DND-41 (cell line): ENCODE data around the gene RPRM.

Experiments used
- ATAC-seq: fragments of 200-7000 bp; cut with Tn5 transposase; 3 replicates; pipeline ENCODE4 v1.9.1; 2021; ENCODE audit warnings: low read depth; ENCODE audit not compliant: insufficient read depth
- DNase-seq: peaks from one replicate; pipeline ENCODE4 v3.0.0-alpha.2; 2020
- H2AFZ ChIP-seq: 2 replicates; pipeline ENCODE4 v1.6.0; 2012; ENCODE audit warnings: low read depth, low read length
- H3K27ac ChIP-seq: 2 replicates; pipeline ENCODE4 v1.5.1; 2012; ENCODE audit warnings: low read length, inconsistent platforms
- H3K27me3 ChIP-seq: fragments of 200-600 bp; sonication (generic); 2 replicates; pipeline ENCODE4 v1.6.0; 2012; ENCODE audit warnings: low read length, mild to moderate bottlenecking, inconsistent platforms; ENCODE audit not compliant: insufficient read depth, poor library complexity
- H3K36me3 ChIP-seq: 2 replicates; pipeline ENCODE4 v1.5.1; 2012; ENCODE audit warnings: low read length, inconsistent platforms; ENCODE audit not compliant: insufficient read depth
- H3K4me1 ChIP-seq: 2 replicates; pipeline ENCODE4 v1.5.1; 2012; ENCODE audit warnings: mild to moderate bottlenecking, low read length; ENCODE audit not compliant: insufficient read depth
- H3K4me2 ChIP-seq: 2 replicates; pipeline ENCODE4 v1.6.0; 2012; ENCODE audit warnings: mild to moderate bottlenecking, moderate library complexity, low read length, inconsistent platforms; ENCODE audit not compliant: insufficient read depth
- H3K4me3 ChIP-seq, 2 experiments: fragments of 200-600 bp in 1 of 2; shearing (Covaris generic) in 1 of 2; 2 replicates each; pipeline ENCODE4 v1.5.1; 2012 to 2016; ENCODE audit warnings: inconsistent platforms in 2 of 2, low read length in 2 of 2, mild to moderate bottlenecking in 2 of 2, low read depth in 1 of 2, moderate library complexity in 1 of 2
- H3K79me2 ChIP-seq: 2 replicates; pipeline ENCODE4 v1.6.0; 2012; ENCODE audit warnings: low read length, inconsistent platforms; ENCODE audit not compliant: insufficient read depth
- H3K9ac ChIP-seq: 2 replicates; pipeline ENCODE4 v1.6.0; 2012; ENCODE audit warnings: low read depth, mild to moderate bottlenecking, inconsistent platforms, low read length, moderate library complexity
- H3K9me3 ChIP-seq: 2 replicates; pipeline ENCODE4 v1.5.1; 2012; ENCODE audit warnings: low read length, moderate library complexity, mild to moderate bottlenecking, inconsistent platforms; ENCODE audit not compliant: insufficient read depth, severe bottlenecking
- H4K20me1 ChIP-seq: 2 replicates; pipeline ENCODE4 v1.6.0; 2012; ENCODE audit warnings: low read length; ENCODE audit not compliant: insufficient read depth
- EZH2 ChIP-seq: IDR thresholded peaks from 3 replicates; pipeline ENCODE4 v1.6.1; 2012; ENCODE audit warnings: borderline replicate concordance, low read depth, mild to moderate bottlenecking, moderate library complexity, low read length, inconsistent platforms; ENCODE audit not compliant: severe bottlenecking
- TF ChIP-seq, protein P1 (sequence below): IDR thresholded peaks from 2 replicates; pipeline ENCODE4 v1.5.1; 2012; ENCODE audit warnings: borderline replicate concordance, low read length, moderate library complexity, mild to moderate bottlenecking; ENCODE audit not compliant: poor library complexity, severe bottlenecking; ENCODE audit errors: extremely low read depth

Gene RPRM

DNA sequence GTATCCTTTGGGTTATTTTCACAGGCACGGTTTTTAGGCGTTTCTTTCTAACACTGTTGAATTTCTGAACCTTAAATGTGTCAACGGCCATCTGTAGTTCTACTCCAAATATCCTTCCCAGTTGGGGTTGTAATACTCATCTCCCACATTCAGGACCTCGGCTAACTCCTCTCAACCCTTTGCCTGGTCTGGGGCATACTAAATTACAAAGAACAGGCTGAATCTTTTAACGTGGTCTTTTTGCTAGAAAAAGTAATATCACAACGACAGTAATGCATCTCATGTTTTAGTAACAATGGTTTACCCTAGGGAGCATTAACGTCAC lies 2.1 kb downstream of the RPRM start:
- H3K36me3 ChIP-seq, result no peaks in the 10 kb centered on the region
- no peak overlapping the region for H3K4me2 ChIP-seq
- TF ChIP-seq EZH2, result no peak
- TF ChIP-seq, protein P1, sequence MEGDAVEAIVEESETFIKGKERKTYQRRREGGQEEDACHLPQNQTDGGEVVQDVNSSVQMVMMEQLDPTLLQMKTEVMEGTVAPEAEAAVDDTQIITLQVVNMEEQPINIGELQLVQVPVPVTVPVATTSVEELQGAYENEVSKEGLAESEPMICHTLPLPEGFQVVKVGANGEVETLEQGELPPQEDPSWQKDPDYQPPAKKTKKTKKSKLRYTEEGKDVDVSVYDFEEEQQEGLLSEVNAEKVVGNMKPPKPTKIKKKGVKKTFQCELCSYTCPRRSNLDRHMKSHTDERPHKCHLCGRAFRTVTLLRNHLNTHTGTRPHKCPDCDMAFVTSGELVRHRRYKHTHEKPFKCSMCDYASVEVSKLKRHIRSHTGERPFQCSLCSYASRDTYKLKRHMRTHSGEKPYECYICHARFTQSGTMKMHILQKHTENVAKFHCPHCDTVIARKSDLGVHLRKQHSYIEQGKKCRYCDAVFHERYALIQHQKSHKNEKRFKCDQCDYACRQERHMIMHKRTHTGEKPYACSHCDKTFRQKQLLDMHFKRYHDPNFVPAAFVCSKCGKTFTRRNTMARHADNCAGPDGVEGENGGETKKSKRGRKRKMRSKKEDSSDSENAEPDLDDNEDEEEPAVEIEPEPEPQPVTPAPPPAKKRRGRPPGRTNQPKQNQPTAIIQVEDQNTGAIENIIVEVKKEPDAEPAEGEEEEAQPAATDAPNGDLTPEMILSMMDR, result no peak
- H3K27me3 ChIP-seq, result no peaks in the 10 kb centered on the region
- H3K9me3 ChIP-seq, result no peaks in the 10 kb centered on the region
- no peak overlapping the region for H3K9ac ChIP-seq
- no peaks in the 10 kb centered on the region for H4K20me1 ChIP-seq
- no peak overlapping the region for H2AFZ ChIP-seq
- no peak overlapping the region for H3K4me3 ChIP-seq
- no peak overlapping the region for H3K27ac ChIP-seq
- H3K79me2 ChIP-seq, result no peaks in the 10 kb centered on the region
- ATAC-seq (no peak), DNase-seq (no peak)
- no peaks in the 10 kb centered on the region for H3K4me1 ChIP-seq

DNA sequence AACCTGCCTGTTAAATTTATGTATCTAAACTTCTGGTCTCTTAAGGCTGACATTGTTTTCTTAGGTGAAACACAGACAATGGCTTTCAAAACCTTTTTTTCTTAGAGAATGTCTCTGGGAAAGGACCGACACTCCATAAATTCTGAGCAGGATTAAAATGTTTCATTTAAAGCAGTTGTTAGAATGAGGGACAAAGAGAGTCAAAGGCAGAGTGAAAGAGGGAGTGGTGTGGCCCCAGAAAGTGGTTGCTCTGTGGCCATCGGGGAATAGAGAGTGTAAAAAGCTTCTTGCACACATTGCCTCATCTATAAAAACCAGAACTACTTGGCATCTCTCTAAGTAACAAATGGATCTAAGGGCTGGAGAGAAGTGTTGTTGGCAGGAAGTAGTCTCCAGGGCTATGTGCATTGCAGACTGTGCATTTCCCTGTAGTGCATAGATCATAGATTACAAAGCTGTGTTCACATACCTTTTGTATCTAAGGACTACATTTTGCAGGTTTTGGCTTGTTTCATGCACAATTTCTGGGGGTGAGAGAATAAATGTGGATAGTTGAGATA lies 3.6 kb downstream of the RPRM start:
- no peak overlapping the region for H3K9ac ChIP-seq

DNA sequence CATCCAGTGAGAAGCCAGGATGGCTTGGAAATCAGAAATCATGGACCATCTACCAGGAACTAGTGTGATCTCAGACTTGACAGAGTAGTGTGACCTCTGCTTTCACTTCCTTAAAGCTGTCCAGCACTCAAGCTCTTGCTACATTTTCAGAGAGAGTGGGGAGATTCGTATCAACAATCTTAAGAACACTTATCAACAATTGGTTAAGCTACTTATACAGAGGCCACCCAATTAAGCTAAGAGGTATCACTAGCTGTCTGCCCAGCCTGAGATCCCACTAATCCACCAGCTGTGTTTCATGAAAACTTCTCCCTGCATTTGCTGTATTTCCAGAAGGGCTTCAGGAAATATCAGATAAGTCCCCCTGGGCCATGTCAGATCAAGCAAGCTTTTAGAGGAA lies 4.2 kb downstream of the RPRM start:
- H3K79me2 ChIP-seq, result no peaks in the 10 kb centered on the region
- ATAC-seq (no peak), DNase-seq (no peak)
- no peak overlapping the region for H3K4me2 ChIP-seq
- H3K36me3 ChIP-seq, result no peaks in the 10 kb centered on the region
- no peak for TF ChIP-seq EZH2
- TF ChIP-seq, protein P1, result no peak
- no peak overlapping the region for H3K27ac ChIP-seq
- no peaks in the 10 kb centered on the region for H3K9me3 ChIP-seq
- H2AFZ ChIP-seq, result no peak overlapping the region
- no peaks in the 10 kb centered on the region for H4K20me1 ChIP-seq
- no peak overlapping the region for H3K4me3 ChIP-seq
- no peak overlapping the region for H3K9ac ChIP-seq
- no peaks in the 10 kb centered on the region for H3K27me3 ChIP-seq
- no peaks in the 10 kb centered on the region for H3K4me1 ChIP-seq

More for the DNA sequence above, 3.6 kb downstream of the RPRM start:
- ATAC-seq, result 0 out of 3 replicates have a peak, but pooled peaks have one; percentile 39
- DNase-seq, result no peak
- no peaks in the 10 kb centered on the region for H3K4me1 ChIP-seq
- no peaks in the 10 kb centered on the region for H4K20me1 ChIP-seq
- H3K9me3 ChIP-seq, result no peaks in the 10 kb centered on the region
- H3K4me3 ChIP-seq, result no peak overlapping the region
- H3K27ac ChIP-seq, result no peak overlapping the region
- H3K36me3 ChIP-seq, result no peaks in the 10 kb centered on the region
- TF ChIP-seq EZH2, result no peak
- TF ChIP-seq, protein P1, result no peak
- no peak overlapping the region for H2AFZ ChIP-seq
- H3K79me2 ChIP-seq, result no peaks in the 10 kb centered on the region
- no peaks in the 10 kb centered on the region for H3K27me3 ChIP-seq
- no peak overlapping the region for H3K4me2 ChIP-seq

DNA sequence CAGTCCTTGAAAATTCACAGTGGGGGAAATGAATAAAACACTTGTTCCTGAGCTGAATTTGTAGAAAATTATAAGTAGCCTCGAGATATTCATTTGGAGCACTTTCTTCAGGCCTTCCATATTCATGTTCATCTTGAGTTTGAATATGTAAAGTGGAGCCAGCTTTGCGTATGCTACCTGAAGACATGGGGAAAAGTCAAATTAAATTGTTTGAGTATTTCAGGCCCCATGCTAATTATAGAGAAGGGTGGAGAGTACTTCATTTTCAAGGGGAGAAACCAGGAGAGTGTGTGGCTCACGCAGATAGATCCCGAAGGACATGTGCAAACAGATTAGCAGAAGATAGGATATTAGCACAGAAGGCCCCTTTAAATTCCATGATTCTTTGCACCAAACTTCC lies 7.7 kb downstream of the RPRM start:
- Histone ChIP-seq H3K4me1 (no peaks in the 10 kb centered on the region), H3K27me3 (no peaks in the 10 kb centered on the region), H3K79me2 (no peaks in the 10 kb centered on the region), H3K4me2 (no peak overlapping the region), H2AFZ (no peak overlapping the region), H3K27ac (no peak overlapping the region), H3K4me3 (no peak overlapping the region), H4K20me1 (no peaks in the 10 kb centered on the region), H3K36me3 (no peaks in the 10 kb centered on the region), H3K9me3 (no peaks in the 10 kb centered on the region), H3K9ac (no peak overlapping the region)
- ATAC-seq (no peak), DNase-seq (no peak)
- TF ChIP-seq, protein P1, result no peak
- no peak for TF ChIP-seq EZH2
